Dermis microvascular lymphatic vessel endothelial cell (primary cell): ENCODE measurements around the gene MRPL14. TPM values are rescaled to one million over a fixed set of nuclear protein-coding genes. Genes with fewer than 3 reads are reported as not detected.
A peak's percentile ranks its signal among the peaks of the same experiment; 100 is the strongest.

Source experiments
- DNase-seq, 2 donors: peaks; one replicate each; pipeline versions ENCODE4 v3.0.0 to v3.0.0-alpha.2; 2010; ENCODE audit warnings: low read depth in 2 of 2
- total RNA-seq: library from RNA; depleted of rRNA; stranded (reverse); fragments of >200 nt; gene quantifications from 2 replicates; pipeline ENCODE4 v1.2.1, GENCODE V29; 2014

Gene MRPL14
- total RNA-seq, result 52.6 and 57.9 TPM in 2 replicates

DNA sequence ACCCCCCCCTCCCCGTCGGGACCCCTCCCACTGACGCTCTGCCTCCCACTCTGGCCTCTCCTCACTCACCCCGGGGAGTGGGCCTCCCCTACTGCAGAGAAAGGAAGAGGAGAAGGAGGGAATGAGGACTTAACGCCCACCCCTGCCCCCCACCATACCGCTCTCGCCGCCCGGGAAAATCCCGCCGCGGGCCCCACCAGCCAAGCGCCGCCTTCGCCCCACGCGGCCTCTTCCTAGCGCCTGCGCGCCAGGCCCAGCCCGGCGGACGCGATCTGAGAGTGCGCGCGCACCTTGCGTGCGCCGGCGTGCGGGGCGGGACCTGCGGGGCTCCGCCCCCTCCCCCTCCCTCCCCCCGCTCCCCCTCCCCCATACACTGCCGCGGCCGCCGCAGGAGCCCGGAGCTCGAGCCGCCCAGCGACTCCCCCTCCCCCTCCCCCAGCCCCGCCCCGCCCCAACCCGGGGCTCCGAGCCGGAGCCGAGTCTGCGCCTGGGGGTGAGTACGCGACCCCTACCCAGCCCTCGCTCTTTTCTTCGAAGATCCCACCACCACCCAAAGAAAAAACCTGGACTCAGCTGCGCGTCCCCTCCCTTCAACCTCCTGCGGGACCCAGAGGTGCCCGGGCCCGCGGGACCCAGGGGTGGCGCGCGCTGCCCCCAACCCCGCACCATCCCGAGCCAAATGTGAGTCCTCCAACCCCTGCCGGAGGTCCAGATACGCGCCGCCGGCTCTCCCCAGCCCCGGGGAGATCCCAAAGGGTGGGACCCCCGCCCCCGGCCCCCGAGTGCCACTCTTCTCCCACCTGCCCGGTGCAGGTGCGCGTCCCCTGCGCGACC lies at the start of gene MRPL14, which contains the start of gene TMEM63B:
Gene MRPL14 (minus strand): TSS at position 267 of the 834 bp plus-strand sequence. CDS start 10,841 bp downstream, outside the sequence.
Gene TMEM63B (plus strand): TSS at position 369 of the 834 bp plus-strand sequence. CDS start 7,031 bp downstream, outside the sequence.
- peak; percentile 80 to 92 for DNase-seq

DNA sequence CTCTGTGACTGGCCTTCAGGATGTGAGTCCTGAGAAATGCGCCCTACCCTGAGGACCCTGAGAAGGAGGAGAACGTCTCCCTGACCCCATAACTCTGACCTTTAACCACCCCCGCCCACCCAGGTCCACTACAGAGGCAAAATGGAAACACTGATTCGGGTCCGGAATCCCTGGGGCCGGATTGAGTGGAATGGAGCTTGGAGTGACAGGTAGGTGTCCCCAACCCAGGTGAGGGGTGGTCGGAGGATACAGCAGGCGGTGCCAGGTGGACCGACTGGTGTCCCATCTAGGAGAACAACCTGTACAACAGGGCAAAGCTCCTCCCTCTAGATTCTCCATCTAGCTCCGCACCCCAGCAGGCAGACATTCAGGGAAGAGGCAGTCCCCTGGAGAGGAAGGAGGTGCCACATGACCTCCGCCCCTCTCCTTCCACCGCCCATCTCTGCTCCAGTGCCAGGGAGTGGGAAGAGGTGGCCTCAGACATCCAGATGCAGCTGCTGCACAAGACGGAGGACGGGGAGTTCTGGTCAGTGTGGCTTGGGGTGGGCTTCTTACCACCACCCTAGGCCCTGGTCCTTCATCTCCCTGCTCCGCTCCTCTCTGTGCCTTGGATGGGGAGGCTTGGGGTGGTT lies 49.0 kb upstream of the MRPL14 start:
- no peak for DNase-seq

DNA sequence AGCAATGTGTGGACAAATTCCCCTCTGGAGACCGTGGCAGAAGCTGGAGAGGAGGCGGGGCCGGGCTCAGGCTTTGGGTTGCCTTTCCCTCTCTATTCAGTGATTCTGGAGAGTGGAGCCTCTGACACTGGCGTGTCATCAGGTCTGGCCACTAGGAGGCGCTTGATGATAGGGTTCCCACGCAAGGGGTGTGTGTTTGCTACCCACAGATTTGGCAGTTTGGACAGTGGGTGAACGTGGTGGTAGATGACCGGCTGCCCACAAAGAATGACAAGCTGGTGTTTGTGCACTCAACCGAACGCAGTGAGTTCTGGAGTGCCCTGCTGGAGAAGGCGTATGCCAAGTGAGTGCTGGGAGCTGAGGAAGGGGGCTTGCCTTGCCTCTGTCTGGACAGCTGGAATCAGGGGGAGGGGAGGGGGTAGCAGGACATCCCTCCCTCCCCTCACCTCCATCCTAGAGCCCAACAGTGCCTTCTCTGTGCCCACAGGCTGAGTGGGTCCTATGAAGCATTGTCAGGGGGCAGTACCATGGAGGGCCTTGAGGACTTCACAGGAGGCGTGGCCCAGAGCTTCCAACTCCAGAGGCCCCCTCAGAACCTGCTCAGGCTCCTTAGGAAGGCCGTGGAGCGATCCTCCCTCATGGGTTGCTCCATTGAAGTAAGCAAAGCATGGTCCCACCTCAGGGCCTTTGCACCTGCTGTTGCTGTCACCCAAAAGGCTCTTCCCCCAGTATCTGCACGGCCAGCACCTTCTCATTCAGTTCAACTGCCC lies 45.7 kb upstream of the MRPL14 start:
- DNase-seq, result peak; percentile 51 to 75

DNA sequence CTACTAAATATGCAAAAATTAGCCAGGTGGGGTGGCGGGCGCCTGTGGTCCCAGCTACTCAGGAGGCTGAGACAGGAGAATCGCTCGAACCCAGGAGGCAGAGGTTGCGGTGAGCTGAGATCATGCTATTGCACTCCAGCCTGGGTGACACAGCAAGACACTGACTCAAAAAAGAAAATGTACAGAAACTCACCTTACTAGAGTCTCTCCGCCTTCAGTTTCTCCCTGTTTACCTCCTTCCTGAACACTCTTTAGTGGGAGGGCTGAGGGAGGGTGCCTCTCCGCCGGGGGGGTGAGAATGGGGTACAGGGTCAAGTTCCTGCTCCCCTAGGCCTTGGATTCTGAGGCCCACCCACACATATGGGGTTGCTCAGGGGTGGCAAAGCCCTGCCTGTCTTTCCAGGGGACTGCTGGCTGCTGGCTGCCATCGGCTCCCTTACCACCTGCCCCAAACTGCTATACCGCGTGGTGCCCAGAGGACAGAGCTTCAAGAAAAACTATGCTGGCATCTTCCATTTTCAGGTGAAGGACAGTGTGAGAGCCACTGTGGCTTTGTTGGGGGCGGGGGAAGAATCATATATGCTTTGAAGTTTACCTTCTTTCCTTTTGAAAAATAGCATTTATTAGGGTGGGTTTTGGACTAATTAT lies 44.8 kb upstream of the MRPL14 start:
- DNase-seq, result no peak

DNA sequence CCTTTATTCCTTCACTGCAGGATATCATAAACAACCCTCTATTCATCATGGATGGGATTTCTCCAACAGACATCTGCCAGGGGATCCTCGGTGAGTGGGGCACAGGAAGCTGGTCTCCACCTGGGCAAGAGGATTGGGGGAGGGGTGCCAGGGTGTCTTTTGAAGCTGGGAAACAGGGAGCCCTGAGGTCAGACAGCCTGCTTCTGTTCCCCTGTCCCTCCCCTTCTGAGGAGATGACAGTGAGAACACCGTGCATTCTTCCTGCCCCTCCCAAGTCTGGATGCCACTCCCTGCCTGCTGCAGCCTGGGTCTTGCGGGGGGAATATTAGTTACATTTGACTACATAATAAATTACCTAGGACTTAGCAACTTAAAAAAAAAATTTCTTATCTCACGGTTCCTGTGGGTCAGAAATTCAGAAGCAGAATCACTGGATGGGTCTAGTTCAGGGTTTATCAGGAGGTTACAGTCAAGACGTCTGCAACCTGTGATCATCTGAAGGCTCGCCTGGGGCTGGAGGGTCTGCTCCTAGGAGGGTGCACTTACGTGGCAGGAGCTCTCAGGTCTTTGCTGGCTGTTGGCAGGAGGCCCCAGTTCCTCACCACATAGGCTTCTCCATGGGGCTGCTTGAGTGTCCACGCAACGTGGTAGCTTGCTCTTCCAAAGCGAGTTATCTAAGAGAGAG lies 42.8 kb upstream of the MRPL14 start:
- no peak for DNase-seq

DNA sequence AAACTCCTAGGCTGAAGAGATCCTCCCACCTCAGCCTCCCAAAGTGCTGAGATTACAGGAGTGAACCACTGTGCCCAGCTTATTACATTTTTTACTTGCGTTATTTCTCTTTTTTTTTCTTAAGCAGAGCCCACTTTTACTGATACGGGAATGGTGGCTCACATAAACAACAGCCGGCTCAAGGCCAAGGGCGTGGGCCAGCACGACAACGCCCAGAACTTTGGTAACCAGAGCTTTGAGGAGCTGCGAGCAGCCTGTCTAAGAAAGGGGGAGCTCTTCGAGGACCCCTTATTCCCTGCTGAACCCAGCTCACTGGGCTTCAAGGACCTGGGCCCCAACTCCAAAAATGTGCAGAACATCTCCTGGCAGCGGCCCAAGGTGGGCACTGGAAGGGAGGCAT lies 41.9 kb upstream of the MRPL14 start:
- DNase-seq, result no peak

DNA sequence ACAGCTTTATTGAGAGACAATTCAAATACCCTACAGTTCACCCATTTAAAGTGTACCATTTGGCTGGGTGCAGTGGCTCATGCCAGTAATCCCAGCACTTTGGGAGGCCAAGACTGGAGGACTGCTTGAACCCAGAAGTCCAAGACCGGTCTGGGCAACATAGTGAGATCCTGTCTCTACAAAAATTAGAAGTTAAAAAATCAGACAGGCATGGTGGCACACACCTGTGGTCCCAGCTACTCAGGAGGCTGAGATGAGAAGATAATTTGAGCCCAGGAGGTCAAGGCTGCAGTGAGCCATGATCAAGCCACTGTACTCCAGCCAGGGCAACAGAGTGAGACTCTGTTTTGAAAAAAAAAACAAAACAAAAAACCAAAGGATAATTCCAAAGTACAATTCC lies 40.3 kb upstream of the MRPL14 start:
- no peak for DNase-seq

DNA sequence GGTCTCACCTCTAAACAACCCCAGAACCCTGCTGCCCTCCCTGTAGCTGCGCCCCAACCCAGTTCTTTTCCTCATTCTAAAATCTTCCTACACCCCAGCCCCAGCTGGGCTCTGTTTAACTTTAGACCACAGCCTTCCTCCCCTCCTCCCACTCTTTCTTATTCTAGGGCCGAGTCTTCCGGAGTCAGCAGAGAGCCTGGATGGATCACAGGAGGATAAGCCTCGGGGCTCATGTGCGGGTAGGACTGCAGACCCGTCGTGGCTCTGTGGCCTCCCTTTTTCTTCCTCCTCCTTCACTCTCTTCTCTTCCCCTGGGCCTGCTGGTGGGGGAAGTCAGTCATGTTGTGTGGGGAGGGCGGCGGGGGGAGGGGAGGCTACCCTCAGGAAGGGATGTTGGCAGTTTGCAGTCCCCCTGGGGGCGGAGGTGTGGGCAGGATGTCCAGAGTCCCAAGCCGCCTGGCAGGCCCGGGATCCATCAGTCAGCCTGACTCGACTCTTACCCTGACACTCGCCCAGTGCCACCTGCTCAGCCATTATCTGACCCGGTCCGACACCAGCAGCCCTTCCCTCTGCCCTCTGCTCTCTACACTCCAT lies 39.4 kb upstream of the MRPL14 start:
- no peak for DNase-seq

DNA sequence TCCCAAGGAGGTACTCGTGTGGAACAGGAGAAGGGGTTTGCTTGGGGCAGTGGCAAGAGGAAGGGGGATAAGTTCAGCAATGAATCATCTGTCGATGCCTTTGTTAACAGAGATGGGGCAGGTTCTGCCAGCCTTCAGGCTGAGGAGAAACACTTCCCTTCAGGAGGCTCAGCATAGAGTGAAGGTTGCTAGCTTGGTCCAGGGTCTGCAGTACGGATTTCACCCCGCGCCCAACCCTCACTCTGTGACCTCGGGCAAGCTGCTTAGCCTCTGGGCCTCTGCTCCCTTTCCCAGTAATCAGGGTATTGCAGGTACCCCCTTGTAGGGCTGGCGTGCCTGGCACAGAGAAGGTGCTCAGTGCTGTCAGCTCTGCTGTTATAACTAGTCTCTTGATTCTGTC lies 38.9 kb upstream of the MRPL14 start:
- DNase-seq, result no peak

DNA sequence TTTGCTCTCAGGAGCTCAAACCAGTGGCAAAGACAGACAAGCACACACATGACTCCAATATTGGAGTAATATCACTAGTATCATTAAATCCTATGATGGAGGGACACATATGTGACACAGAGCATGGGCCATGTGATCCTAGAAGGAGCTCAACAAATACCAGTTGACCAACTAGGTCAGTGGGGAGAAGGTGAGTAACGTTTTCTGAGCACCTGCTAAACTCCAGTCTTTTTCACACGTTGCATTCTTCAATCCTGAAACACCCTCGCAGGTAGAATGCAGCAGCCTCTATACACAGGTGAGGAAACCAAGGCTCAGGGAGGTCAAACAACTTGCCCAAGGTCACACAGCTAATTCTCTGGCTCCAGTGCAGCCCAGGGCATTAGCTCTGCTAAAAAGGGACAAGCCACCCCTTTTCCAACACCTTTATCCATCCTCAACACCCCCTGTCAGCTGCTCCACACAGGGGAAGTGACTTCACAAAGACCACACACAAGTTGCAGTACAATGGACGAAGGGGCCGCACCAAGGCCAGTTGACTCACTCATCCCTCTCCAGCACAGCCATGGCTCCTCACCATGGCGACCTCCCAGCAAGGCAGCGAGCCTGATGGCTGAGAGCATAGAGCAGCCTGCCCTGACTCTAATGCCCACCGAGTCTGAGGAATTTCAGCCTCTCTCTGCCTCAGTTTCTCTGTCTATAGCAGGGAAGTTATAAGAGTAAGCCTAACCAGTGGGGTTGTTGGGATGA lies 35.8 kb upstream of the MRPL14 start:
- DNase-seq, result peak in 1 of 2 donors; percentile 18

DNA sequence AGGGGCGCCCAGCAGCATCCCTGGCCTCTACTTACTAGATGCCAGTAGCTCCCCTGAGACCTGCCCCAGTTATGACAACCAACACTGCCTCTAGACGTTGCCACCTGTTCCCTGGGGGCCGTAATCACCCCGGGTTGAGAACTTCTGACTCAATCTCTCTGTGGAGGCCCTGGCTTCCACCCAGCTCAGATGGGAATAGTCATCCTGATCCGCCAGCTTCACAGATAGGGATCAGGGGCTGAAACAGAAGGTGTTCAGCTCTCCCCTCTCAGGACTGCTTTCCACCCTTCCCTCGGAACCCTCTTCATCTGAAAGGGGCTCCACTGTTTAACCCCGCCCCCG lies 34.7 kb upstream of the MRPL14 start:
- DNase-seq, result no peak

DNA sequence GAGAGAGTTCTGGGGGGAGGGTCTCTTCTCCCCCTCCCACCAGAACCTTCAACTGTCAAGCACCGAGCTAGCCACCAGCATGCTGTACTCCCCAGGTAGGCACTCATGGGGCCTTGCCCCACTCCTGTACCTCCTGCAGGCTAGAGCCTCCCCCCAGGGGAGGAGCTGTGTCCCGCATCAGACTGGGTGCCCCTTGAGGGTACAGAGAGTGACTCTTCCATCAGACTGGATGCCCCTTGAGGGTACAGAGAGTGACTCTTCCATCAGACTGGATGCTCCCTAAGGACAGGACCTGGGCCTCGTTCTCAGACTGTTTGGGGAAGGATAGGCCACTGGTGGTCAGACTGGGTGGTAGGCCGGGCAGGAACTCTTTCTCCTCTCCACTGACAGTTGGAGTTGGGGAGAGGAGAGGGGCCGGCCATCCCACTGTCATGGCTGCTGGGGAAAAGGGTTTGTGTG lies 31.5 kb upstream of the MRPL14 start, which contains the start of gene CAPN11:
Gene CAPN11 (plus strand): TSS at position 51 of the 459 bp plus-strand sequence. CDS start 29 bp downstream, at position 80.
- no peak for DNase-seq

DNA sequence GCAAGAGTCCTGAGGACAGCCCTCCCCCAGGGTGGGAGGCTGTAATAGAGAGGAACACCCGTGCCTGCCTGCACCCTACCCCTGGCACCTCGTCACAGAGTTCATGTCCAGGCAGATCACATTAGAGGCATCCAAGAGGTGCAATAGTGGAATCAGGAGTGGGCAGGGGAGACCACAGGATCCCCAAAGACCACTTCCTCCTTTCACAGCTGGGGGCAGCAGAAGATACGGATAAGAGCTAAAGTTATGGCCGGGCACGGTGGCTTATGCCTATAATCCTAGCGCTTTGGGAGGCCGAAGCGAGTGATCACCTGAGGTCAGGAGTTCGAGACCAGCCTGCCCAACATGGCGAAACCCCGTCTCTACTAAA lies 29.9 kb upstream of the MRPL14 start:
- DNase-seq, result no peak

DNA sequence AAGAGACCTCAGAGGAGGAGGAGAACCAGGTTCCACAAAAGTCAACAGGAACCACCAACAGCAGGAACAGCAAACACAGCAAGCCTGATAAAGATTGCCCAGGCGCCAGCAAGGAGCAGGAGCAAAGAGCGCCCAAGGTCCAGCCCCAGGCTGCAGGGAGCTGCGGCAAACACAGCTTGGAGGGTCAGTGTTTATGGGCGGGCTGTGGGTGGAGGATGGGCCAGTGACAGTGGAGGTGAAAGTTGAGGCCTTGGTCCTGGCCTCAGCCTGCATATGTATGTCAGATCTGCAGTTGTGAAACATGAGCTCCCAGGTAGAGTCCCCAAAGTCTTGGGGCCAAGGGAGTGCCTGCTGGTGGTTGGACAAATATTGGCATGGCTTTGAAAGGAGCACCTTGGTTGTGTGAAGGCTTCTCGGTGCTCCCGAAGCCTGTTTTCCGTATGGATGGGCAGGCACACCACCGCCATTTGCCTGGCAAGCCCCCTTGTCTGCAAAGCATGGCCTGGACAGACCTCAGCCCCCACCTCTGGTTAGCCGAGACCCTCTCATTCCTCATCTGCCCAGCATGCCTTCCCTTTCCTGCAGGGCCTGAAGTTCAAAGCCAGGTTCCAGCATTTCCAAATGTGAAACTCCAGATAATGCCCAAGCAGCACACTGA lies 29.4 kb upstream of the MRPL14 start:
- DNase-seq, result no peak

DNA sequence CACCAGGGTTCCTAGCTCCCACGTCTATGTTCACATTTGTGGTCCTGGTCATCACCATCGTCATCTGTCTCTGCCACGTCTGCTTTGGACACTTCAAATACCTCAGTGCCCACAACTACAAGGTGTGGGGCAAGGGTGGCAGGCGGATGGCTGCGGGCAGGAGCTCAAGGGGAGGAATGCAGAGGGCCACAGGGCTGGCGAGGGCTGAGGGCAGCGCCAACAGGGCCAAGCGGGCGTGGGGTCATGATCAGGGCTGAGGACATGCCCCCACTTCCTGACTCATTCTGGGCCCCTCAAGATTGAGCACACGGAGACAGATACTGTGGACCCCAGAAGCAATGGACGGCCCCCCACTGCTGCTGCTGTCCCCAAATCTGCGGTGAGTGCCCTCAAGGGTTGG lies 26.8 kb upstream of the MRPL14 start:
- DNase-seq, result no peak

DNA sequence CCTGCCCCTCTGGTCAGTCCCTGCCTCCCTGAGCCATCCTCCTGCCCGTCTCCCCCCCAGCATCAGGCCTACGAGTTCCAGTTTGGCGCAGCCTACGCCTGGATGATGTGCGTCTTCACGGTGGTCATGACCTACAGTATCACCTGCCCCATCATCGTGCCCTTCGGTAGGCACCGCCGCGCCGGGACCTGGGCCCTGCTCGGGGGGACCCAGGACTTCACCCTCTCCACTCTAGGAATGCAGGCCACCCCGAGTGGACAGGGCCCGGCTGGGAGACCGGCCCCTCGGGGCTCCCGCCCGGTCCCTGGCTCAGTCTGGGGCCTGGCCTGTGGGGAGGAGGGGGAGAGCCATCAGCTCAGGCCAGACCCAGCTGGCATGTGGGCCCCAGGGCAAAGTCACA lies 25.3 kb upstream of the MRPL14 start:
- no peak for DNase-seq

DNA sequence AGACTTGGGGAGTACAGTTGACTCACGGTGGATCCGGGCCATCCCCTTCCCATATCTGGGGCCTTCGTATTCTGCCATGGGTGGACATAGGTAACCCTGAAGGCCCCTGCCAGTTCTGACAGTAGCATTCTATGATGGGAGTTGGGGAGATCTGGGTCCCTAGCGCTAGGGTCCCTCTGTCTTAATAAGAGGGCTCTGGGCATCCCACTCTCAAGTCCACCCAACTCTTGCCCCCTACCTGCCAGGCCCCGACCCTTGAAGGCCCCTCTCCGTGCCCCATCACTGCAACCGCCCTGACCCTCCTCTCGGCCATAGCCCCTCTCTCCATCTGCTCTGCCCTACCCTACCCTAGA lies 24.8 kb upstream of the MRPL14 start:
- DNase-seq, result no peak

DNA sequence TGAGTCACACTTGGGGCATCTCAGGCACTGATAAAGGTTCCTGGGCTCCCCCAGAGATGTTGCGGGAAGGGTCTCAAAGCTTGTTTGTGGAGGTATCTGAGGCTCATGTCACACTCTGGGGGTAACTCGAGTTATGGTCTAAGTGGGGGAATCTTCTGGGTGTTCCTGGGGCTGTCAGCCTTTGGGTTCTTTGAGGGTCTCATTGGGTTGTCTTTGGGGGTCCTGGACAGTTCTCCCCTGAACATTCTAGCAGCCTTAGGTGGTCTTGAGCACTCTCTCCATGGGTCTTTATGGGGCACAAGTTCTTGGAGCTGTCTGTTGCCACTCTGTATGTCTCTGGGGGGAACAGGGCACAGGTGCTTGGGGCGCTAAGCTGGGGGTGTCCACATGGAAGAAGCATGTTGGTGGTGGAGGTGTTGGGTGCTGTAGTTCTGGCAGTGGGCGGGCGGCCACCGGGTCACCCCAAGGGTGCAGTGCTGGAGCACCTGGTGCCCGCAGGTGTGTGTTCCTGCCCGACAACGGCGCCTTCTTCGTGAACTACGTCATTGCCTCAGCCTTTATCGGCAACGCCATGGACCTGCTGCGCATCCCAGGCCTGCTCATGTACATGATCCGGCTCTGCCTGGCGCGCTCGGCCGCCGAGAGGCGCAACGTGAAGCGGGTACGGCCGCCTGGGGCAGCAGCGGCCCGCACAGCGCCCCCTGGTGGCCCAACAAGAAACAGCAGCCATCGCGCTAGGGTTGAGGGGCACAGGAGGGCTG lies 24.3 kb upstream of the MRPL14 start:
- peak; percentile 48 to 67 for DNase-seq
